Brain microvascular endothelial cell (primary cell): ENCODE measurements around the gene CDK5RAP2.

ENCODE experiments used
- DNase-seq: peaks from one replicate; pipeline ENCODE4 v3.0.0-alpha.2; 2020
- H3K27ac ChIP-seq: fragments of 250-450 bp; sonication (Bioruptor Pico); 2 replicates; pipeline ENCODE4 v1.5.1; 2020; ENCODE audit warnings: mild to moderate bottlenecking, moderate library complexity
- H3K27me3 ChIP-seq: fragments of 250-450 bp; sonication (Bioruptor Pico); replicated peaks from 2 replicates; pipeline ENCODE4 v1.5.1; 2020; ENCODE audit warnings: mild to moderate bottlenecking
- H3K36me3 ChIP-seq: fragments of 250-450 bp; sonication (Bioruptor Pico); replicated peaks from 2 replicates; pipeline ENCODE4 v1.5.1; 2020; ENCODE audit warnings: mild to moderate bottlenecking
- H3K4me3 ChIP-seq: 2 replicates; pipeline ENCODE4 v1.5.1; 2011; ENCODE audit warnings: low read depth, mild to moderate bottlenecking, control low read depth, low read length, moderate library complexity
- in situ Hi-C: cut with HindIII; loops from 2 replicates; pipeline ENCODE4 v1.10.0; 2017; ENCODE audit warnings: low sequenced_read_pairs, low pct_ligation_motif_present
- TF ChIP-seq, protein P1 (sequence below): IDR thresholded peaks from 2 replicates; pipeline ENCODE4 v1.5.1; 2011; ENCODE audit warnings: low read depth, mild to moderate bottlenecking, moderate library complexity, low read length, control low read depth, inconsistent platforms; ENCODE audit errors: missing control alignments

The CDK5RAP2 gene

DNA sequence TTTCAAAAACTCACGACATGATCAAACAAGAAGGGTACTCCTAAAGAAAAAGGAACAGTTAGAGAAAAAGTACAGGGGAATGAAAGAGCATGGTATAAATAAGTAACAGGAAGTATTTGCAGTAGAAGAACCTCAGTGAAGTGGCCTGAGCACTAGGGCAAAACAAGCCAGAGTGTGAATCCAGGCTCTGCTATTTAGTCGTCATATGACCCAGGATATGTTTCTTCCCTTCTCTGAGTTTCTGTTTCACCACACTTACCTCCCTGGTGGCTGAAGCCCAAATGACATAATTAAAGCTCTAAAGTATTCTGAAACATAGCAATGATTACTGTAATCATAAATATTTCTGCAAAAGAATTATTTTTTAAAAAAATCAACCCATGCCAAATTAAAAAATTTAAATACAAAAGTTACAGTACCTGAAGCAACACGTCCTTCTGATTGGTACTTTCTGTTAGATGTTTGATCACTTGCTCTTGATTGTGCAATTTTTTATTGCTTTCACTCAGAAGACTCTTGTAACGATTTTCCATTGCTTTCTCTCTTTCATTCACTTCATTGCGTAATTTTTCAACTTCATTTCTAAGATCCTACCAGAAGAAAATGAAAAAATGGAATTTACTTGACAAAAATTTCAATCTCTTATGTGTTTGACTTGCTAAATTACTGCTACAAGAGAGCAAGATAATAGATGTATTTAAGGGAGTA, 88.9 kb downstream of the CDK5RAP2 start:
- TF ChIP-seq, protein P1, sequence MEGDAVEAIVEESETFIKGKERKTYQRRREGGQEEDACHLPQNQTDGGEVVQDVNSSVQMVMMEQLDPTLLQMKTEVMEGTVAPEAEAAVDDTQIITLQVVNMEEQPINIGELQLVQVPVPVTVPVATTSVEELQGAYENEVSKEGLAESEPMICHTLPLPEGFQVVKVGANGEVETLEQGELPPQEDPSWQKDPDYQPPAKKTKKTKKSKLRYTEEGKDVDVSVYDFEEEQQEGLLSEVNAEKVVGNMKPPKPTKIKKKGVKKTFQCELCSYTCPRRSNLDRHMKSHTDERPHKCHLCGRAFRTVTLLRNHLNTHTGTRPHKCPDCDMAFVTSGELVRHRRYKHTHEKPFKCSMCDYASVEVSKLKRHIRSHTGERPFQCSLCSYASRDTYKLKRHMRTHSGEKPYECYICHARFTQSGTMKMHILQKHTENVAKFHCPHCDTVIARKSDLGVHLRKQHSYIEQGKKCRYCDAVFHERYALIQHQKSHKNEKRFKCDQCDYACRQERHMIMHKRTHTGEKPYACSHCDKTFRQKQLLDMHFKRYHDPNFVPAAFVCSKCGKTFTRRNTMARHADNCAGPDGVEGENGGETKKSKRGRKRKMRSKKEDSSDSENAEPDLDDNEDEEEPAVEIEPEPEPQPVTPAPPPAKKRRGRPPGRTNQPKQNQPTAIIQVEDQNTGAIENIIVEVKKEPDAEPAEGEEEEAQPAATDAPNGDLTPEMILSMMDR = no peak
- no peak for DNase-seq
- Histone ChIP-seq H3K27me3 (no peaks in the 10 kb centered on the region), H3K27ac (no peak overlapping the region), H3K4me3 (no peak overlapping the region), H3K36me3 (peaks cover 12% of the 10 kb centered on the region)
- in situ Hi-C loops = no loop called here

DNA sequence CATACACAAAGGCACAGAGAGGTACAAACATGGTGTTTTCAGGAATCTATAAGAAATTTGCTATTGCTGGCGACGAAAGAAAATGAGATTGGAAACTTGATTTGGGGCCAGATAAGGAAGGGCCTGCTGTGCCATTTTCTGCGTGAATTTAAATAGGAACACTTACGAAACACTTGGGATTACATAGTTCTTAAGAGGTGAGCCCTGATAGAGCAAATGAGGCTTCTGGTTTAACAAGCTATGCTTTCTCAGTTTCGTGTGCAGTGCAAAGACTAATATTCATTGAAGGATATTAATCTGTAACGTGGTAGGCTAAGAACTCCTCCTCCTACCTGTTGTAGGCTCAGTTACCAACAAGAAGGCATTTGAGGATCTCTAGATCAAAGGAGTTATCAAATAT, 93.1 kb downstream of the CDK5RAP2 start:
- in situ Hi-C loops = no loop called here
- Histone ChIP-seq H3K4me3 (no peak overlapping the region), H3K27ac (no peak overlapping the region), H3K27me3 (no peaks in the 10 kb centered on the region), H3K36me3 (peaks cover 12% of the 10 kb centered on the region)
- TF ChIP-seq, protein P1 = no peak
- no peak for DNase-seq

DNA sequence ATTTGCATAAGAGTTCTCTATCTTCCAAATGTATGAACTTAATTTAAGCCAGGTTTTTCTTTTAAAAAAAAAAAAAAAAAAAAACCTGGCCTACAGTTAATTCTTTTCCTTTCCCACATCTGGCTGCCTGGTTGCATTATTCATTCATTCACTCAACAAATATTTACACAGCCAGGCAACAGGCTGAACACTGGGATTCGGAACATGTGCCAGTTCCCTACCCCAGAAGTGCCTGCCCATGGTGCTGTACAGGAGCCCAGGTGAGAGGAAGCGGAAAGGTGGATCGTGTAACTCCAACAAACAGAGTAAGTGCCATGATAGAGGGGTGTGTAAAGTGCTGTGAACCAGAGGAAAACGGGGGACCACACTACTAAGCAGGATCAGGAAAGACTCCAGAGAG, 93.6 kb downstream of the CDK5RAP2 start:
- peaks cover 12% of the 10 kb centered on the region for H3K36me3 ChIP-seq
- no peak for DNase-seq
- in situ Hi-C loops = no loop called here
- no peaks in the 10 kb centered on the region for H3K27me3 ChIP-seq
- TF ChIP-seq, protein P1 = no peak
- no peak overlapping the region for H3K4me3 ChIP-seq
- no peak overlapping the region for H3K27ac ChIP-seq

DNA sequence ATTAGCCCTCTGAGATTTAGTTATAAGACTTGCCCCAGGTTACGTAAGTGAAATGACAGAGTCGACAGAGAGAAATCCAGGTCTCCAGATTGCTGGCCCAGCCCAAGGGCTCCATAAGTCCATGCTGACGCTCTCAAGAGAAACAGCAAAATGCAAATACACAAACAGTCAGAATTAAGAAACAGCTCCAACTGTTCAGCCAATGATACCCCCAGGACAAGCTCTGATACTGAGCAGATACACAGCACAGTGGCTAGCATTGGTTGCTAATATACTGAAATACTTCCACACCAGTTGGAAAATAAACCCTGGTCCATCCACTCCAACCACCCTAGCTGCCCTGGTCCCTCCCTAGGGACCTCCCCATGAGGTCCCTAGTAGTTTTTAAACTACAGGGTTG, 94.2 kb downstream of the CDK5RAP2 start:
- H3K4me3 ChIP-seq = no peak overlapping the region
- H3K36me3 ChIP-seq = peaks cover 11% of the 10 kb centered on the region
- H3K27ac ChIP-seq = no peak overlapping the region
- no peaks in the 10 kb centered on the region for H3K27me3 ChIP-seq
- in situ Hi-C loops = no loop called here
- DNase-seq = no peak
- TF ChIP-seq, protein P1 = no peak

DNA sequence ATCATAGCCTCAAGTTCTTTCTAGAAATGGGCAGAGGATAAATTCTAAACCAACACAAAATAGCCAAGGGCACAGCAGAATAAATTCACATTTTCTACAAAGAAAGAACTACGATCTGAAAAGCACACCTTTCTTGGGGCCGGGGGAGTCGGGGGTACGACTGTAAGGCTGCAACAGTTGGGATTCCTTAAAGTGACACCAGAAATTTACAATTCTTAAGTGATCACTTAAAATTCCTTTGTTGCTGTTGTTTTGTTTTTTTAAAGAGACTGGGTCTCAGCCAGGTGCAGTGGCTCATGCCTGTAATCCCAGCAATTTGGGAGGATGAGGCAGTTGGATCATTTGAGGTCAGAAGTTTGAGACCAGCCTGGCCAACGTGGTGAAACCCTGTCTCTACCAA, 95.8 kb downstream of the CDK5RAP2 start:
- no peak overlapping the region for H3K27ac ChIP-seq
- TF ChIP-seq, protein P1 = no peak
- H3K36me3 ChIP-seq = peaks cover 5% of the 10 kb centered on the region
- H3K27me3 ChIP-seq = no peaks in the 10 kb centered on the region
- no peak for DNase-seq
- in situ Hi-C loops = no loop called here
- H3K4me3 ChIP-seq = no peak overlapping the region
